Measurements from ENCODE around the gene ENAH. TPM values are rescaled to one million over a fixed set of nuclear protein-coding genes. Genes with fewer than 3 reads are reported as not detected.
"Not testable (repeated sequence)": the region's sequence is repeated elsewhere in the genome, so short reads cannot be mapped to it uniquely, and the experiment has no call there.

ENAH gene
- total RNA-seq, 1 donor from 2014 or later: 265 TPM

GRCh38 chr1:225657462-225657989 is 4.6 kb upstream of the ENAH start:
- Mint-ChIP-seq H3K4me1 (ENCODE audit: low read depth, unreplicated experiment) (peaks cover 4% of the 10 kb centered on the region), H3K4me3 (ENCODE audit: unreplicated experiment) (no peak overlapping the region), H3K9me3 (ENCODE audit: unreplicated experiment) (peaks cover 7% of the 10 kb centered on the region), H3K27me3 (ENCODE audit: unreplicated experiment) (peaks cover 4% of the 10 kb centered on the region), H3K36me3 (ENCODE audit: unreplicated experiment) (no peaks in the 10 kb centered on the region), H3K27ac (ENCODE audit: unreplicated experiment) (no peak overlapping the region)
- TF ChIP-seq CTCF (IDR thresholded peaks at IDR 0.05; ENCODE audit: partially characterized antibody, unreplicated experiment): no peak
- DNase-seq: no peak

GRCh38 chr1:225656259-225656655 is 3.3 kb upstream of the ENAH start:
- H3K27me3 Mint-ChIP-seq (ENCODE audit: unreplicated experiment): peaks cover 12% of the 10 kb centered on the region
- peaks cover 18% of the 10 kb centered on the region for H3K9me3 Mint-ChIP-seq (ENCODE audit: unreplicated experiment)
- not testable (repeated sequence) for H3K27ac Mint-ChIP-seq (ENCODE audit: unreplicated experiment); H3K4me1 Mint-ChIP-seq (ENCODE audit: low read depth, unreplicated experiment); H3K36me3 Mint-ChIP-seq (ENCODE audit: unreplicated experiment); DNase-seq; H3K4me3 Mint-ChIP-seq (ENCODE audit: unreplicated experiment)

GRCh38 chr1:225655509-225656258 is 2.8 kb upstream of the ENAH start:
- Mint-ChIP-seq H3K27me3 (ENCODE audit: unreplicated experiment) (peaks cover 12% of the 10 kb centered on the region), H3K4me1 (ENCODE audit: low read depth, unreplicated experiment) (peaks cover 4% of the 10 kb centered on the region), H3K36me3 (ENCODE audit: unreplicated experiment) (peaks cover 7% of the 10 kb centered on the region), H3K9me3 (ENCODE audit: unreplicated experiment) (peaks cover 21% of the 10 kb centered on the region), H3K27ac (ENCODE audit: unreplicated experiment) (no peak overlapping the region), H3K4me3 (ENCODE audit: unreplicated experiment) (no peak overlapping the region)
- DNase-seq: no peak
- no peak for TF ChIP-seq CTCF (IDR thresholded peaks at IDR 0.05; ENCODE audit: partially characterized antibody, unreplicated experiment)

- peaks cover 7% of the 10 kb centered on the region for H3K36me3 Mint-ChIP-seq (ENCODE audit: unreplicated experiment)
- no peak for DNase-seq
- peak overlapping the region; percentile 97 for H3K27ac Mint-ChIP-seq (ENCODE audit: unreplicated experiment)
- H3K9me3 Mint-ChIP-seq (ENCODE audit: unreplicated experiment): peaks cover 21% of the 10 kb centered on the region
- no peak overlapping the region for H3K4me3 Mint-ChIP-seq (ENCODE audit: unreplicated experiment)
- TF ChIP-seq CTCF (IDR thresholded peaks at IDR 0.05; ENCODE audit: partially characterized antibody, unreplicated experiment): no peak
- H3K4me1 Mint-ChIP-seq (ENCODE audit: low read depth, unreplicated experiment): peaks cover 8% of the 10 kb centered on the region
- peaks cover 12% of the 10 kb centered on the region for H3K27me3 Mint-ChIP-seq (ENCODE audit: unreplicated experiment)
Measured at GRCh38 chr1:225654688-225655508, 2.0 kb upstream of the ENAH start.

- Mint-ChIP-seq H3K9me3 (ENCODE audit: unreplicated experiment) (peaks cover 21% of the 10 kb centered on the region), H3K4me1 (ENCODE audit: low read depth, unreplicated experiment) (peaks cover 11% of the 10 kb centered on the region), H3K27me3 (ENCODE audit: unreplicated experiment) (peaks cover 12% of the 10 kb centered on the region), H3K36me3 (ENCODE audit: unreplicated experiment) (peaks cover 7% of the 10 kb centered on the region), H3K4me3 (ENCODE audit: unreplicated experiment) (peak overlapping the region; percentile 98), H3K27ac (ENCODE audit: unreplicated experiment) (peak overlapping the region; percentile 97)
- no peak for TF ChIP-seq CTCF (IDR thresholded peaks at IDR 0.05; ENCODE audit: partially characterized antibody, unreplicated experiment)
- DNase-seq: no peak
Measured at GRCh38 chr1:225654277-225654597, 1.3 kb upstream of the ENAH start.

All from glutamatergic neuron (in vitro differentiated cells).